K562 (cell line): ENCODE results near the gene MICU1.

Experiments
- DDX20 ChIP-seq: fragments of 450-650 bp; IDR thresholded peaks from 2 replicates; pipeline ENCODE4 v1.6.1; 2016; ENCODE audit warnings: missing genetic modification characterization, low read depth, mild to moderate bottlenecking, missing compliant biosample characterization, moderate library complexity
- FIP1L1 ChIP-seq: fragments of 200-400 bp; formaldehyde crosslinking; IDR thresholded peaks from 2 replicates; pipeline ENCODE4 v1.6.1; 2018; ENCODE audit warnings: mild to moderate bottlenecking, low read depth, low read length; ENCODE audit not compliant: poor library complexity, severe bottlenecking
- JUNB ChIP-seq: fragments of 450-650 bp; formaldehyde crosslinking; conservative IDR thresholded peaks from 2 replicates; pipeline ENCODE4 v1.4.0; 2020; ENCODE audit warnings: mild to moderate bottlenecking
- POLR2A ChIP-seq: fragments of 450-650 bp; conservative IDR thresholded peaks from 2 replicates; pipeline ENCODE4 v1.6.1; 2016
- RB1 ChIP-seq: fragments of 450-650 bp; IDR thresholded peaks from 2 replicates; pipeline ENCODE4 v1.6.1; 2017; ENCODE audit warnings: low read depth, mild to moderate bottlenecking
- RFX5 ChIP-seq: IDR thresholded peaks from 2 replicates; pipeline ENCODE4 v1.6.1; 2011; ENCODE audit warnings: low read depth, mild to moderate bottlenecking, improper control_type of control experiment, low read length
- SIN3B ChIP-seq: fragments of 450-650 bp; IDR thresholded peaks from 2 replicates; pipeline ENCODE4 v1.6.1; 2017; ENCODE audit warnings: low read depth, mild to moderate bottlenecking, moderate library complexity
- U2AF1 ChIP-seq: fragments of 200-400 bp; formaldehyde crosslinking; optimal IDR thresholded peaks from 2 replicates; pipeline ENCODE3; 2017; ENCODE audit warnings: mild to moderate bottlenecking, low read depth, low read length, moderate library complexity
- ZNF507 ChIP-seq: conservative IDR thresholded peaks from 2 replicates; pipeline ENCODE4 v1.6.1; 2017; ENCODE audit warnings: missing genetic modification characterization, missing compliant biosample characterization
- TF ChIP-seq, protein P1 (sequence below), 3 experiments: IDR thresholded peaks in 2 of 3; conservative IDR thresholded peaks in 1 of 3; 2 replicates each; pipeline ENCODE4 v1.5.1; 2011 to 2012; ENCODE audit warnings: low read length in 3 of 3, mild to moderate bottlenecking in 3 of 3, control low read depth in 2 of 3, improper control_type of control experiment in 1 of 3, inconsistent platforms in 1 of 3, low read depth in 1 of 3, mixed read lengths in 1 of 3, moderate library complexity in 1 of 3; ENCODE audit not compliant: insufficient read depth in 2 of 3
- TF ChIP-seq, protein P2 (sequence below): sonication (generic); formaldehyde crosslinking; IDR thresholded peaks from 2 replicates; pipeline ENCODE4 v1.5.0; 2020; ENCODE audit warnings: missing genetic modification reagents

DNA sequence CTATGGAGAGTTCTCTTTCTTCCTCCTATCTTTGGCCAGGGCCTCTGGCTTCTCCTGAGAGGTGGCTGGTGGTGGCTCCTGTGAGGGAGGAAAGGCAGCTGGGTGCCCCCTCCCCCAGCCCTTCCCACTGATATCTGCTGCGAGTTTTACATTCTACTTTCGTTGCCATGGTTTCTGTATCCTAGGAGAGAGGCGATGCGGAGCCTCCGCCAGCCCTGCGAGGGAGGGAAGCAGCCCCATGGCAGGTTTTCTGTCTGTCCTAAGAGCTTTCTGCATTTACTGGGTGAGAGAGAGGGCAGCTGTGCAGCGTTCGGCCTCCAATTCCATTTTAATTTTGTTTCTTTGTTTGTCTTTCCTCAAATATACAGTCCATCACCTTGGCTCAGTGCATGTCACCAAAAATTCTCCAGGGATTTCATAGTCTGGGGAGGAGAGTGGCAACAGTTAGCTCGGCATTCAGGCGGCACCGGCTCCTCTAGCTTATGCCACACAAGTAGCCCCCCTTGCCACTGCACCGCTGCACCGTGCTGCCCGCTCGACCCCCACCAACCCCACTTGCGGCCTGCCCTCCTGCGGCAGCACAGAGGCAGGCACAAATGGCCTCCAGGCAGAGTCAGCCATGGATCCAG is 291.6 kb downstream of the MICU1 start:
- TF ChIP-seq FIP1L1 (no peak), SIN3B (no peak), RB1 (no peak), JUNB (no peak), ZNF507 (tag) (no peak), U2AF1 (no peak), RFX5 (no peak), DDX20 (tag) (no peak), POLR2A (no peak)
- TF ChIP-seq, protein P1, sequence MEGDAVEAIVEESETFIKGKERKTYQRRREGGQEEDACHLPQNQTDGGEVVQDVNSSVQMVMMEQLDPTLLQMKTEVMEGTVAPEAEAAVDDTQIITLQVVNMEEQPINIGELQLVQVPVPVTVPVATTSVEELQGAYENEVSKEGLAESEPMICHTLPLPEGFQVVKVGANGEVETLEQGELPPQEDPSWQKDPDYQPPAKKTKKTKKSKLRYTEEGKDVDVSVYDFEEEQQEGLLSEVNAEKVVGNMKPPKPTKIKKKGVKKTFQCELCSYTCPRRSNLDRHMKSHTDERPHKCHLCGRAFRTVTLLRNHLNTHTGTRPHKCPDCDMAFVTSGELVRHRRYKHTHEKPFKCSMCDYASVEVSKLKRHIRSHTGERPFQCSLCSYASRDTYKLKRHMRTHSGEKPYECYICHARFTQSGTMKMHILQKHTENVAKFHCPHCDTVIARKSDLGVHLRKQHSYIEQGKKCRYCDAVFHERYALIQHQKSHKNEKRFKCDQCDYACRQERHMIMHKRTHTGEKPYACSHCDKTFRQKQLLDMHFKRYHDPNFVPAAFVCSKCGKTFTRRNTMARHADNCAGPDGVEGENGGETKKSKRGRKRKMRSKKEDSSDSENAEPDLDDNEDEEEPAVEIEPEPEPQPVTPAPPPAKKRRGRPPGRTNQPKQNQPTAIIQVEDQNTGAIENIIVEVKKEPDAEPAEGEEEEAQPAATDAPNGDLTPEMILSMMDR (IDR thresholded peaks at IDR 0.05 in 2 of 3, conservative IDR thresholded peaks at IDR 0.05 in 1 of 3; ENCODE audit: insufficient read depth in 2 of 3, low read depth in 1 of 3, low read length in 3 of 3), result no peak
- TF ChIP-seq, protein P2, sequence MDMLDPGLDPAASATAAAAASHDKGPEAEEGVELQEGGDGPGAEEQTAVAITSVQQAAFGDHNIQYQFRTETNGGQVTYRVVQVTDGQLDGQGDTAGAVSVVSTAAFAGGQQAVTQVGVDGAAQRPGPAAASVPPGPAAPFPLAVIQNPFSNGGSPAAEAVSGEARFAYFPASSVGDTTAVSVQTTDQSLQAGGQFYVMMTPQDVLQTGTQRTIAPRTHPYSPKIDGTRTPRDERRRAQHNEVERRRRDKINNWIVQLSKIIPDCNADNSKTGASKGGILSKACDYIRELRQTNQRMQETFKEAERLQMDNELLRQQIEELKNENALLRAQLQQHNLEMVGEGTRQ, result no peak
